Nephron progenitor cell (in vitro differentiated cells): Measurements from ENCODE around the gene PIGT.
A peak's percentile ranks its signal among the peaks of the same experiment; 100 is the strongest.

ENCODE experiments used
- DNase-seq: peaks from one replicate; pipeline ENCODE4 v3.0.0; 2021
- H3K27ac Mint-ChIP-seq: 2 replicates; pipeline ENCODE4 v1.8.0; 2021; ENCODE audit warnings: mild to moderate bottlenecking, moderate library complexity, mixed read lengths
- H3K27me3 Mint-ChIP-seq: 2 replicates; pipeline ENCODE4 v1.8.0; 2021; ENCODE audit warnings: mild to moderate bottlenecking, low read depth, mixed read lengths; ENCODE audit not compliant: poor library complexity
- H3K36me3 Mint-ChIP-seq: 2 replicates; pipeline ENCODE4 v1.8.0; 2021; ENCODE audit warnings: low read depth, mixed read lengths
- H3K4me1 Mint-ChIP-seq: 2 replicates; pipeline ENCODE4 v1.8.0; 2021; ENCODE audit warnings: mixed read lengths
- H3K4me3 Mint-ChIP-seq: 2 replicates; pipeline ENCODE4 v1.8.0; 2021; ENCODE audit warnings: mild to moderate bottlenecking, moderate library complexity, mixed read lengths
- H3K9me3 Mint-ChIP-seq: 2 replicates; pipeline ENCODE4 v1.8.0; 2021; ENCODE audit warnings: mild to moderate bottlenecking, moderate library complexity, mixed read lengths
- TF ChIP-seq, protein P1 (sequence below): fragments of 200-600 bp; sonication (generic); IDR thresholded peaks from 2 replicates; pipeline ENCODE4 v1.5.0; 2021; ENCODE audit warnings: antibody characterized with exemption

Gene PIGT

DNA sequence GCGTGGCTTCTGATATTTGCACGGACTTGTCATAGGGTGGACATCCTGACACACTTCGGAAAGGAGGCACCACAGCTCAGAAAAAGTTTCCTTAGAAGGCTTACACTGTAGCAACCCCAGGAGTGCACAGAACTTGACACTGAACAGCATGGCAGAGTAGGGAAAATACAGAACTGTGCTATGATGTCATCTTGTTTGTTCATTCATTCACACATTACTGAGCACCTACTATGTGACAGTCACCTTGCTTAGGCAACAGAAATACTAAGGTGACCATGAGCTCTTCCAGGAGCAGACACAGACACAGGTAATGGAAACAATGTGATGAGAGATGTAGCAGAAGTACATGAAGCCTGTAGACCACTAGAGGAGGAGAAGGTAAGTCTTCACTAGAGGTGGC lies 2.5 kb upstream of the PIGT start:
- H3K4me1 Mint-ChIP-seq = peaks cover 54% of the 10 kb centered on the region
- no peak overlapping the region for H3K27ac Mint-ChIP-seq
- TF ChIP-seq, protein P1, sequence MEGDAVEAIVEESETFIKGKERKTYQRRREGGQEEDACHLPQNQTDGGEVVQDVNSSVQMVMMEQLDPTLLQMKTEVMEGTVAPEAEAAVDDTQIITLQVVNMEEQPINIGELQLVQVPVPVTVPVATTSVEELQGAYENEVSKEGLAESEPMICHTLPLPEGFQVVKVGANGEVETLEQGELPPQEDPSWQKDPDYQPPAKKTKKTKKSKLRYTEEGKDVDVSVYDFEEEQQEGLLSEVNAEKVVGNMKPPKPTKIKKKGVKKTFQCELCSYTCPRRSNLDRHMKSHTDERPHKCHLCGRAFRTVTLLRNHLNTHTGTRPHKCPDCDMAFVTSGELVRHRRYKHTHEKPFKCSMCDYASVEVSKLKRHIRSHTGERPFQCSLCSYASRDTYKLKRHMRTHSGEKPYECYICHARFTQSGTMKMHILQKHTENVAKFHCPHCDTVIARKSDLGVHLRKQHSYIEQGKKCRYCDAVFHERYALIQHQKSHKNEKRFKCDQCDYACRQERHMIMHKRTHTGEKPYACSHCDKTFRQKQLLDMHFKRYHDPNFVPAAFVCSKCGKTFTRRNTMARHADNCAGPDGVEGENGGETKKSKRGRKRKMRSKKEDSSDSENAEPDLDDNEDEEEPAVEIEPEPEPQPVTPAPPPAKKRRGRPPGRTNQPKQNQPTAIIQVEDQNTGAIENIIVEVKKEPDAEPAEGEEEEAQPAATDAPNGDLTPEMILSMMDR = no peak
- H3K36me3 Mint-ChIP-seq = peaks cover 13% of the 10 kb centered on the region
- H3K9me3 Mint-ChIP-seq = no peaks in the 10 kb centered on the region
- peaks cover 18% of the 10 kb centered on the region for H3K27me3 Mint-ChIP-seq
- DNase-seq = no peak
- H3K4me3 Mint-ChIP-seq = no peak overlapping the region

DNA sequence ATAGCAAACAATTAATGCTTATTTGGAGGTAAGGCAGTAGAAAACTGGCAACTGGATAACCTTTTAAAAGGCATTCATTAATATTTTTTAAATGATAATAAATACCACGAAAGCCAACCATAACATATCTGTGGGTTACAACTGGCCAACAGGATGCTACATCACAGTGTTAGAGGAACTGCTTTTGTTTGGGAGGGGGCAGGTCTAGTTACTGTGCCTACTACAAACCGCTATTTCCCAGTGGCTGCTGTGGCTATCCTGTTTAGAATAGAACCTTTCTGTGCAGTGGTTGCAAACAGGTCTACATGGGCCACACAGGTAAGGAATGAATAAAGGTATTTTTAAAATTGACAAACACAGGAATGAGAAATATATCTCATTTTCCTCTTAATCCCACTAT lies 976 bp downstream of the PIGT start:
- Mint-ChIP-seq H3K27me3 (peaks cover 15% of the 10 kb centered on the region), H3K9me3 (no peaks in the 10 kb centered on the region), H3K4me1 (peaks cover 35% of the 10 kb centered on the region), H3K4me3 (peak overlapping the region; percentile 94), H3K36me3 (peaks cover 15% of the 10 kb centered on the region), H3K27ac (no peak overlapping the region)
- TF ChIP-seq, protein P1 = no peak
- DNase-seq = no peak

DNA sequence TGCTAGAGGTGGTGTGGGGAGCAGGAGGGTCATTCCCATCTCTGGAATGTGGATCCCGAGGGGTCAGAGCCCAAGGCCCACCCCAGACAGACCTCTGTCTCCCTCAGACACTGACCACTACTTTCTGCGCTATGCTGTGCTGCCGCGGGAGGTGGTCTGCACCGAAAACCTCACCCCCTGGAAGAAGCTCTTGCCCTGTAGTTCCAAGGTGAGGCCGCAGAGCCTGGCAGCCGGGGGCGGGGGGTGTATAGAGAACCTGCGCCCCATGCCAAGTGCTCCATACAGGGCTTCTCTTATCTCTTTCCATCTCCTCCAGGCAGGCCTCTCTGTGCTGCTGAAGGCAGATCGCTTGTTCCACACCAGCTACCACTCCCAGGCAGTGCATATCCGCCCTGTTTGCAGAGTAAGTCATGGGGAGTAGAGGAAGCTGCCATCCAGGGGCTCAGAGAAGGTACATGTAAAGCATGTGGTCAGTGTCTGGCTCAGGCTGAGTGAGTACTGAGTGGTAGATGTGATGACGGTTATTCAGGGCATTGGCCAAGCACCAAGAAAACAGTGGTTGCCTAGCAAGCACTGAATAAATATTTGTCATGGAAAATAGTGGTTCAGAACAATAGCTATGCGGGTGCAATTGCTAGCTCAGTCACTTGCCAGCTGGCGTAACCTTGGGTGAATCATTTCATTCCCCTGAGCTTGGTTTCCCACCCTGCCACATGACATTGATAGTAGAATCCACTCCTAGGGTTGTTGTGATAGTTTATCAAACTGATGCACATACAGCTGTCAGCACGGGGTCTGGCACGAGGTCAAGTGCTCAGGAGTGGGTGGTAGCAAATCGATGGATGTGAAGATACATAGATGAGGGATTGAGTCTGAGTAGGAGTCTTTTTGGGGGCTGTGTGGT lies 3.5 kb downstream of the PIGT start:
- H3K27ac Mint-ChIP-seq = no peak overlapping the region

DNA sequence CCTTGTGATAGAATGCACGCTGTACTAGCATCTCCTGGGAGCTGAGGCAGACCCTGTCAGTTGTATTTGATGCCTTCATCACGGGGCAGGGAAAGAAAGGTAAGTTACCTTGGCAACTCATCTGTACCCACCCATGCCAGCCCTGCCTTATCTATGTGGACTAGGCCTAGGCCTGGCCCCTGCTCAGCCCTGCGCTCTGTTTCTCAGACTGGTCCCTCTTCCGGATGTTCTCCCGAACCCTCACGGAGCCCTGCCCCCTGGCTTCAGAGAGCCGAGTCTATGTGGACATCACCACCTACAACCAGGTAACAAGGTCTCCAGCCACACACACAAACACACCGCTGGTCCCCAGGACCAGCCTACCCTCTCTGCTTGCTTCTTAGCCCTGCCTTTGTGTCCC lies 4.2 kb downstream of the PIGT start:
- H3K27ac Mint-ChIP-seq = no peak overlapping the region
- H3K4me1 Mint-ChIP-seq = peaks cover 21% of the 10 kb centered on the region
- peaks cover 7% of the 10 kb centered on the region for H3K27me3 Mint-ChIP-seq
- no peak overlapping the region for H3K4me3 Mint-ChIP-seq
- no peak for DNase-seq
- H3K9me3 Mint-ChIP-seq = no peaks in the 10 kb centered on the region
- peaks cover 25% of the 10 kb centered on the region for H3K36me3 Mint-ChIP-seq
- TF ChIP-seq, protein P1 = no peak

More for the DNA sequence above, 3.5 kb downstream of the PIGT start:
- TF ChIP-seq, protein P1 = no peak
- H3K36me3 Mint-ChIP-seq = peaks cover 25% of the 10 kb centered on the region
- DNase-seq = no peak
- no peak overlapping the region for H3K4me3 Mint-ChIP-seq
- peaks cover 22% of the 10 kb centered on the region for H3K4me1 Mint-ChIP-seq
- no peaks in the 10 kb centered on the region for H3K9me3 Mint-ChIP-seq
- H3K27me3 Mint-ChIP-seq = peaks cover 8% of the 10 kb centered on the region

DNA sequence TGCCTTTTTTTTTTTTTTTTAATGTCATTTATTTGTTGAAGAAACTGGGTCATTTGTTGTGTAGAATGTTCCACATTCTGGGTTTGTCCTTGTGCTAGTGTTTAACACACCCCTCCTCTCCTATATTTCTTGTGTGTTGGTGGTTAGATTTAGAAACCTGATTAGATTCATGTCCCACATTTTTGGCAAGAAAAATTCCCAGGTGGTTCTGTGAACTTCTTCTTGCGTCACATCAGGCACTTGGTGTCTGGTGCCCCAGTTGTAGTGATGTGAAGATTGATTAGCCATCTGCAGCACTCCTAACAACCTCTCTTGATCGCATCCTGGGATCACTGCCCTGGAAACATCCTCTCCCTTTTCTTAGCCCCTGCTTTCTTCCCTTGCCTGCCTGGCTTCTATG lies 7.8 kb downstream of the PIGT start:
- Mint-ChIP-seq H3K27me3 (peaks cover 3% of the 10 kb centered on the region), H3K4me3 (no peak overlapping the region), H3K9me3 (no peaks in the 10 kb centered on the region), H3K27ac (peak overlapping the region; percentile 10), H3K4me1 (no peaks in the 10 kb centered on the region), H3K36me3 (peaks cover 28% of the 10 kb centered on the region)
- no peak for DNase-seq
- TF ChIP-seq, protein P1 = no peak

DNA sequence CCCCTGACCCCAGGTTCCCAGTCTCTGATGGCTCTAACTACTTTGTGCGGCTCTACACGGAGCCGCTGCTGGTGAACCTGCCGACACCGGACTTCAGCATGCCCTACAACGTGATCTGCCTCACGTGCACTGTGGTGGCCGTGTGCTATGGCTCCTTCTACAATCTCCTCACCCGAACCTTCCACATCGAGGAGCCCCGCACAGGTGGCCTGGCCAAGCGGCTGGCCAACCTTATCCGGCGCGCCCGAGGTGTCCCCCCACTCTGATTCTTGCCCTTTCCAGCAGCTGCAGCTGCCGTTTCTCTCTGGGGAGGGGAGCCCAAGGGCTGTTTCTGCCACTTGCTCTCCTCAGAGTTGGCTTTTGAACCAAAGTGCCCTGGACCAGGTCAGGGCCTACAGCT lies 9.6 kb downstream of the PIGT start:
- no peak for DNase-seq
- Mint-ChIP-seq H3K4me3 (no peak overlapping the region), H3K27me3 (peaks cover 3% of the 10 kb centered on the region), H3K27ac (no peak overlapping the region), H3K4me1 (no peaks in the 10 kb centered on the region), H3K9me3 (no peaks in the 10 kb centered on the region), H3K36me3 (peaks cover 22% of the 10 kb centered on the region)
- TF ChIP-seq, protein P1 = no peak
